ENCODE measurements around the gene FBXO44. TPM values are rescaled to one million over a fixed set of nuclear protein-coding genes. Genes with fewer than 3 reads are reported as not detected.
A peak's percentile ranks its signal among the peaks of the same experiment; 100 is the strongest.

FBXO44 gene
- total RNA-seq, 1 experiment from 2014 or later: 34.9 TPM

- H3K36me3 Mint-ChIP-seq: peaks cover 32% of the 10 kb centered on the region
- H3K27me3 Mint-ChIP-seq (ENCODE audit: low read depth): peaks cover 18% of the 10 kb centered on the region
- H3K4me3 Mint-ChIP-seq: peak overlapping the region; percentile 74
- CTCF ChIA-PET: interaction anchor here (0.6 to 4.2 kb wide), 16 partner anchors 9 to 713 kb away, joined by 3 to 41 read pairs (median 6); partner anchors contain the start of gene FBXO6
- POLR2A ChIA-PET: interaction anchor here (0.6 to 2.3 kb wide), 4 partner anchors 9 to 95 kb away, joined by 3 to 14 read pairs (median 3); partner anchors contain the start of genes AGTRAP and FBXO6
- H3K27ac Mint-ChIP-seq: no peak overlapping the region
- TF ChIP-seq USF1 (CRISPR knock-in tag; IDR thresholded peaks at IDR 0.05) (no peak), ELF4 (CRISPR knock-in tag; IDR thresholded peaks at IDR 0.05; ENCODE audit: low read depth) (no peak), ATF1 (CRISPR knock-in tag; IDR thresholded peaks at IDR 0.05) (no peak), NFYB (CRISPR knock-in tag; conservative IDR thresholded peaks at IDR 0.05; ENCODE audit: low read depth) (no peak), MXD4 (CRISPR knock-in tag; IDR thresholded peaks at IDR 0.05; ENCODE audit: borderline replicate concordance) (no peak), JAZF1 (CRISPR knock-in tag; IDR thresholded peaks at IDR 0.05) (no peak), TEAD1 (CRISPR knock-in tag; IDR thresholded peaks at IDR 0.05) (no peak), ERG (CRISPR knock-in tag; IDR thresholded peaks at IDR 0.05) (no peak), EMX1 (CRISPR knock-in tag; IDR thresholded peaks at IDR 0.05) (no peak), ZNF512 (CRISPR knock-in tag; IDR thresholded peaks at IDR 0.05; ENCODE audit: borderline replicate concordance) (no peak), ETV6 (CRISPR knock-in tag; IDR thresholded peaks at IDR 0.05) (no peak), NFATC4 (CRISPR knock-in tag; IDR thresholded peaks at IDR 0.05) (no peak), ZNF219 (CRISPR knock-in tag; IDR thresholded peaks at IDR 0.05; ENCODE audit: borderline replicate concordance) (no peak), FOXK1 (CRISPR knock-in tag; IDR thresholded peaks at IDR 0.05) (no peak), ZNF532 (CRISPR knock-in tag; IDR thresholded peaks at IDR 0.05; ENCODE audit: borderline replicate concordance) (no peak), CBFB (CRISPR knock-in tag; IDR thresholded peaks at IDR 0.05; ENCODE audit: low read depth) (no peak), ZNF425 (CRISPR knock-in tag; conservative IDR thresholded peaks at IDR 0.05) (no peak), ZBTB21 (CRISPR knock-in tag; IDR thresholded peaks at IDR 0.05; ENCODE audit: borderline replicate concordance) (no peak), ZNF121 (CRISPR knock-in tag; IDR thresholded peaks at IDR 0.05) (no peak), ZNF281 (CRISPR knock-in tag; IDR thresholded peaks at IDR 0.05) (no peak)
- ATAC-seq (peak; percentile 4; the same call in 1 of the 2 replicates), DNase-seq (ENCODE audit: low spot score) (no peak)
- H3K4me1 Mint-ChIP-seq: peaks cover 28% of the 10 kb centered on the region
- no peaks in the 10 kb centered on the region for H3K9me3 Mint-ChIP-seq
These were observed 497 bp downstream of the FBXO44 start for GRCh38 chr1:11654939-11655808.

All from WTC11 (cell line).